ENCODE data around the gene PLEKHG4B.

PLEKHG4B gene

DNA sequence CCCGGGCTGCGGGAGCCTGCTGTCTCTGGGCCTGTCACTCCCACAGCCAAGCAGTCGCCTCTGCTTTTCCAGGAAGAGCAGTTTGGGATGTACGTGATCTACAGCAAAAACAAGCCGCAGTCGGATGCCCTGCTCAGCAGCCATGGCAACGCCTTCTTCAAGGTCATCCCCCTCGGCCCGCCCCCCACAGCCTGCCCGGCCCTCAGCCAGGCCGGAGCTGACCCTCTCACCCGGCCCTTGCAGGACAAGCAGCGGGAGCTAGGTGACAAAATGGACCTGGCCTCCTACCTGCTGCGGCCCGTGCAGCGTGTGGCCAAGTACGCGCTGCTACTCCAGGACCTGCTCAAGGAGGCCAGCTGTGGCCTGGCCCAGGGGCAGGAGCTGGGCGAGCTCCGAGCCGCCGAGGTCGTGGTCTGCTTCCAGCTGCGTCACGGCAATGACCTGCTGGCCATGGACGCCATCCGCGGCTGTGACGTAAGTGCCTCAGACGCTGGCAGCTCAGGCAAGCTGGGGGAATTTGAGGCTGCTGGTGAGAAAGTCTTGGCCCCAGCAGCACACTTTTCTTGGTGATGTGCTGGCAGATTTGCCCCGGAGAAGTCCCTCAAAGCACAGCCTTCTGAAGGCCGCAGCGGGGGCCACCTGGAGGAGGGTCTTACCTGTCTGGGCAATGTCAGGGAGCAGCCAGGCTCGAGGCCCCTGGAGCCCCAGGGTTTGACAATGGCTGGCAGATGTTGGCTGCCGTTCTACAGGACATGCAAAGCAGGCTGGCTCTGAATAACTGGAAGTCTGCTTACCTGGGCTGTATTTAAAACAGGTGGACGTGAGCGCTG lies 79.2 kb downstream of the PLEKHG4B start:
- DNase-seq (ENCODE audit: low spot score): no peak

DNA sequence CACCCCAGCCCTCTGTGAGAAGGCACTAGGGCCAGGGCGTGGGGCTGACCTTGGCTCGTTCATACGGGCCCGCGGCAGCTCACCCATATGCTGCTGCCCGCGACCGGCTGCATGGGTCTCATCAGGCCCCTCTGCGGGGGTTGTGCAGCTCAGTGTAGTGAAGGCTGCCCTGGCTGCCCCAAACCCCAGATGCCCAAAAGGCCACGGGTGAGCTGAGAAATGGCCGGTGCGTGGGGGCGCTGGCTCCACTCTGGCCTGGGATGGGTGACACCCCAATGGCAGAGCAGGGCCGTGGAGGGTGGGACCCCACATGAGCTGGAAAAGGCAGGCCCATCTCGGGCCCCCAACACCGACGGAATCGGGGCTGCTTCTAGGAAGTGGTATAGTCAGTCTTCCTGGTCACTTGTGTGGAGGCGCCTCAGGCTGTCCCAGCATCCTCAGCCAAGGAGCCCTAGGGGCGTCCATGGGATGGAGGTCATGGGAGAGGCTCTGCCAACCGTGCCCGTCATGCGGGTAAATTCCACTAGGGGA lies 79.9 kb downstream of the PLEKHG4B start:
- no peak for DNase-seq (ENCODE audit: low spot score)

DNA sequence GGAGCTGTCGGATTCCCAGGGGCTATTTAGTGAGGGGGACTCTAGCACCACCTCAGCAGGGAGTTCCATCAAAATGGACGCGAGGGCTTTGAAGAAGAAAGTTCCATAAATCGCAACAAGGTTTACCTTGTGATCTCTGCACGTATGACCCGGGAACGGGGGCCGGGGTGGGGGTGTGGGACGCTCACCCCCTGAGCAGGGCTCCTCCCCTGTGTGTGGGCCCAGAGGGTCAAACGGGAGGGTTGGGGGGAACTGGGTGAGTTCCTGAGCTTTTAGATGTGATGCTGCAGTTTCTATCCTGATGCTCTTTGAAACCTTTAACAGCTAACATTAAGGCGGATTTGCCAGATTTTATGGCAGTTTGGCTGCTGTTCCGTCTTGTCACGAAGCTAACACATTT lies 80.5 kb downstream of the PLEKHG4B start:
- DNase-seq (ENCODE audit: low spot score): no peak

DNA sequence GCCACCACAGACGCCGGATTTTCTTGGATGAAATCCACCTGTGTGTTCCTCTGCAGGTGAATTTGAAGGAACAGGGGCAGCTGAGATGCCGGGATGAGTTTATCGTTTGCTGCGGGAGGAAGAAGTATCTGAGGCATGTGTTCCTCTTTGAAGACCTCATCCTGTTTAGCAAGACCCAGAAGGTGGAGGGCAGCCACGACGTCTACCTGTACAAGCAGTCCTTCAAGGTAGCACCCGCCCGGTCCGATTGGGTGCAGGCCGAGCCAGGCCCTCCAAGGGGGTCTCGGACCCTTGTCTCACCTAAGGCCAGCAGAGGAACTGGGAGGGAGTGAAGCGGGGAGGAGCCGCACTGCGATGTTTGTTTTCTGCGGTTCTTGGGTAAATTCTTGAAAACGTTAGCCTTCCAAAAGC lies 80.9 kb downstream of the PLEKHG4B start:
- no peak for DNase-seq (ENCODE audit: low spot score)

DNA sequence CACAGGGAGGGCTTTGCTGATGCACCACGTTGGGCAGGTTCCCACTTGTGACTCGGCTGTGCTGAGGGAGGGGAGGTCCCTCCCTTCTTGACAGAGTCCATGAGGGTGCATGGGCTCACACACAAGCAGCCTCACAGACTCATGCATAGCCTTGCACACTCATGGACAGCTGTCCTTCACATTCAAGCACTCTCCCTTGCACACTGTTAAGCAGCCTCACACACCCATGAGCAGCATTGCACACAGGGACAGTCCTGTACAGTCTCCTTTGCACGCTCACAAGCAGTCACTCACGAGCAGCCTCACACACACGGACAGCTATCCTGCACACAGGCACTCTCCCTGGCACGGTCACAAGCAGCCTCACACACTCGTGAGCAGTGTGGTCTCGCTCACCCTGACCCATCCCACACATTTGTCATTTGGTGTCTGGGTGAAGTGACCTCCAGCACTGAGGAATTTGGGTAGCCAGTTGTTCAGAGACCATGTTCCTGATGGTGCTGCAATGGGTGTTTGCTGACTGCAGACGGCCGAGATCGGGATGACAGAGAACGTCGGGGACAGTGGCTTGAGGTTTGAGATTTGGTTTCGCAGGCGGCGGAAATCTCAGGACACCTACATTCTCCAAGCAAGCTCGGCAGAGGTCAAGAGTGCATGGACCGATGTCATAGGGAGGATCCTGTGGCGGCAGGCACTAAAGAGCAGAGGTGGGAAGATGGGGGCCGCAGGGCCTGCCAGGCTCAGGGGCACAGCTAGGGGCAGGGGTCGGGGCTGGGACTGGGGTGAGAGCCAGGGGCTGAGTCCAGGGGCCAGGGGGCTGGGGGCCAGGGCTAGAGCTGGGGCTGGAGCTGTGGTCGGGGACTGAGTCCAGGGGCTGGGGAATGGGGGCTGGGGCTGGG lies 81.7 kb downstream of the PLEKHG4B start:
- no peak for DNase-seq (ENCODE audit: low spot score)

DNA sequence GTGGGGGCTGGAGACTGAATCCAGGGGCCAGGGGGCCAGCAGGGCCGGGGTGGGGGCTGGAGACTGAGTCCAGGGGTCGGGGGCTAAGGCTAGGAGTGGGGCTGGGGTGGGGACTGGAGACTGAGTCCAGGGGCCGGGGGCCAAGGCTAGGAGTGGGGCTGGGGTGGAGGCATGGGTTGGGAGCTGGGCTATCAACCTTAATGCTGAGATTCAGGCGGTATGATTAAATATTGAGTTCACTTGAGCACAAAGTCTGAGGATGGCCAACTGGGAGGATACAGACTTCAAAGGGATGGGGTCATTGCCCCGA lies 82.3 kb downstream of the PLEKHG4B start:
- no peak for DNase-seq (ENCODE audit: low spot score)

DNA sequence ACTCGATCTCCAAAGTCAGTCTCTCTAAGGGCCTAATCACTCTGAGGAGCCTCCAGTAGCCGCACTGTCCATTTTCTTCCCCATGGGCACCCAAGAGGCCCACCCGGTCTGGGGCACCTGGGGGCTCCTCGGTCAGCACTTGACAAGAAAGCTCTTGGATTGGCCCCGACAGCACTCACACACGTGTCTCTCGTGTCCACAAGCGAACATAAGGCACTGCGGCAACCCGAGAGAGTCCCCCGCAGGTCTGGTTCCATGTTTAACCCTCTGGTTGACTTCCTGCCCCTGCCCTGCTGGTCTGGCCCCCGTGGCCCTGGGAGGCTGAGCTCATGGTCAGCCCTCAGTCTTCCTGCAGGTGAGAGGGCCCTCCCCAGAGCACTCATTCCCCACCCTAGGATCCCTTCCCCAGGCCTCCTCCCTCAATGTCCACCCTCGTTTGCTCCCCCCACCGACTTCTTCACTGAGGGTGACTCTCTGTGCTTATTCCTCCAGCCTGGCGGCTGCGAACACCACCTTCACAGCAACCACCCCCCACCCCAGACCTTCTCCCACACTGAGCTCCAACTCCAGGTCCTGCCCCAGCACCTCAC lies 83.0 kb downstream of the PLEKHG4B start:
- DNase-seq (ENCODE audit: low spot score): no peak

DNA sequence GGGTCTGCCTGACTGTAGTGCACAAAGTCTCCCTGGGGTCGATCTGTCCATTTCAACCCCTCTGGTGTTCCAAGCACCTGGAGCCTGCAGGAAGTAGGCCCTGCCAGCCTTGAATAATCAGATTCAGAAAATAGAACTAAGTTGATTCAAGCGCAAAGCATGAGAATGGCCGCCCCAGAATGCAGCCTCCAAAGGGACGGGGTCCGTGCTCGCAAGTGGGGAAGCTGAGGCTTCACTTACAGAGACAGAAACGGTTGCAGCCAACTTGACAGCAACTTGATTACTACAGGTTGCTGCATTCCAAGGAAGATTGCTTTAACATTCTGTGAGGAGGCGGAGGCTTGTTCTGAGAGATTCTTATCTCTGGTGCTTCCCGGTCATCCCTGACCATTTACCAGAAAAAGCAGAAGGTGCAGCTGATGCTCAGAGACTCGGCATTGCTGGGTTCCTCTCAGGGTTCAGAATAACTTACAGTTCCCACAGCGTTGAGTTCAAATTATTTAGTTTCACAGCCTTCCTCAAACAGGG lies 84.4 kb downstream of the PLEKHG4B start:
- DNase-seq (ENCODE audit: low spot score): no peak

DNA sequence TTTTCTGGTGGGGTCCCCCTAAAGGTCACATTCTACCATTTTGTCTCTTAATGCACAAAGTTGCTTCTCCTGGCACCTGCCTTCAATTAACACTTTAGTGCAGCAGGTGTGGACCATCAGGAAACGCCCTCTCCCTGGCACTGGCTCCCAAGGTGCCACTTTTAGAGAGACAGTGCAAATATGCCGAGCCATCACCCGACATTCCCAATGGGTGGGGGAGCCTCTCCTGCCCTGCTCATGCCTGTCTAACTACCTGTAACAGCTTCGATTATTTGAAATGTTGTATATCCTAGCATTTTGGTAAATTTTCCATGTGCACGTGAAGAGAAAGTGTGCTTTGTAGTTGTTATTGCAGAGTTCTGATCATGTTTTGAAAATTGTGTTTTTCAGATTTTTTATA lies 86.1 kb downstream of the PLEKHG4B start:
- DNase-seq (ENCODE audit: low spot score): no peak

DNA sequence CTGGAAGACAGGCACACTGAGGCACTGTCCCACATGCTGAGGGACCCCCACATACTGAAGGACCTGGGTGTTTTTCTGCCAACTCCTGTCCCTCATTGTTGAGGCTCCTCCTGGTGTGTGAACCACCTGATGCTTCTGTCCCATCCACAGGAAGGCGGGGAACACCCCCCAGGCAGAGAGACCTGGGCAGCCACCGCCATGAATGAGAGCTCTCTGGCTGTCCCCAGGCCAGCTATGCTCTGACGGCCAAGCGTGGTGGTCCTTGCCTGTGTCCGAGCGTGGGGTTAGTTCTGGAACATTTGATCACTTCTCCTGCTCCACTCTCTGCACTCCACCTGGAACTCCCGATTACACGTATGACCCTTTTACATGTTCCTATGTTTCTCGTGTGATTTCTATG lies 87.4 kb downstream of the PLEKHG4B start:
- DNase-seq (ENCODE audit: low spot score): no peak

DNA sequence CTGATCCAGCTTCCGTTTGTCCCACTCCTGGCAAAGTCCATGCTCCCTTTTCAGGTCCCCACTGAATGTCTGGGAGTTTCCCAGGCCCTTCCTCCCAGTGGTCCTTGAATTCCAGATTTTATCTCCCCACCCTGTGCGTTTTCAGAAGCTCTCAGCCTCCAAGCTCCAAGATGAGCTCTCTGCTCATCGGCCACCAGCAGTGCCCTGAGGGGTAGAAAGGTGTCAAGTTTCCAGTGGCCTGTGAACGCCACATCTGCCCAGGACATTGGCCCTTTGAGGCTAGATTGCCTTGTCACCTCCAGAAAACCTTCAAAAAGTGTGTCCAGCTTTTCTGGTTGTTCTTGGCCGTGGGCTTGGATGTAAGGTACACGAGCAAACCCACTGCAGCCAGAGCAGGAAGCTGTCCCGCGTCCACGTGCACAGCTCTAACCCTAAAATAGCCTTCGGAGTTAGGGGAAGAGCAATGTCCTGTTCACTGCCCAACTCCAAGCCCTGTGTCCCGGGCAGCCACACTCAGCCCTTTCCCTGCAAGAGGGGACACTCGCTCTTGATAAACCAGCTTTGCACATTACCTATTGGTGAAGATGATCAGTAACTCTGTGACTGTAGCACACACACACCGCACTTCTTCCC lies 88.4 kb downstream of the PLEKHG4B start:
- no peak for DNase-seq (ENCODE audit: low spot score)

DNA sequence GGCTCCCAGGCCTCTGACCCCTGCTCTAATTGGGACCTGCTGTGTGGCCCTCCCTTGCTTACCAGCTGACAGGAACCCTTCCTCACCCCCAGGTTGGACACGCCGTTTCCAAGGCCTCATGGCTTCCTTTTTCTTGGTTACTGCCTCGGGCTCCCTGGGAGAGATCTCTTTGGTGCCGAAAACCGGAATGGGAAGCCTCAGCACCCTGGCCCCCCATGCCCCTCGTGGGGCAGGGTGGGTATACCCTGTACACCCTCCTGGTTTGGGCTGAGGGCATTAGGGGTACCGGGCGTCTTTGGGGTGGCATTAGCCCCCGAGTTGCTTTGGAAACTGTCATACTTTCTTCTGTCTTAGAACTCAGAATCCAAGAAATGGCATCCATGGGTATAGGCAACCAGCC lies 89.2 kb downstream of the PLEKHG4B start:
- no peak for DNase-seq (ENCODE audit: low spot score)

DNA sequence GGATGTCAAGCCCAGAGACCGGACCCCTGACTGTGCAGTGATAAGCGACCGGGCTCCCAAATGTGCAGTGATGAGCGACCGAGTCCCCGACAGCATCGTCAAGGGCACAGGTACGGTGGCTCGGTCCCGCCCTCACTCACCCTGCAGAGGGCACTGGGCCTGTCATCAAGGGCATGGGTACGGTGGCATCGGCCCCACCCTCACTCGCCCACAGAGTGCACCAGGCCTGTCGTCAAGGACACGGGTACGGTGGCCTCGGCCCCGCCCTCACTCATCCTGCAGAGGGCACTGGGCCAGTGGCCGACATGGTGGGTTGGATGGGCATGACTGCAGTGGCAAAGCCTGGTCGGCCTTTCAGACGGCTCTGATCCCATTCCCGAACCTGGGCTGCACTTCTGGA lies 89.6 kb downstream of the PLEKHG4B start:
- DNase-seq (ENCODE audit: low spot score): no peak

DNA sequence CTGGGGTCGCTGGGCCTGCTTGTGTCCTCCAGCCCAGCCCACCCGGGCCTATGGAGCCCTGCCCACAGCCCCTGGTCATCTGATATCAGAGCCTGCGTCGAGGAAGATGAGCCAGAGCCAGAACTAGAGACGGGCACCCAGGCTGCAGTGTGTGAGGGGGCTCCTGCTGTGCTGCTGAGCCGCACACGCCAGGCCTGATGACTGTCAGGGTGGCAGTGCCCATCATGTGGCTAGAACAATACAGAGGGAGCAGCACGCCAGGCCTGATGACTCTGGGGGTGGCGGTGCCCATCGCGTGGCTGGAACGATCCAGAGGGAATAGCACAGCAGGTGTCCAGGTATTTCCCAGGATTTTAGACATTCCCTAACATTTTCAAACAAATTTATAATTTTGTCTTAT lies 90.2 kb downstream of the PLEKHG4B start:
- DNase-seq (ENCODE audit: low spot score): no peak

DNA sequence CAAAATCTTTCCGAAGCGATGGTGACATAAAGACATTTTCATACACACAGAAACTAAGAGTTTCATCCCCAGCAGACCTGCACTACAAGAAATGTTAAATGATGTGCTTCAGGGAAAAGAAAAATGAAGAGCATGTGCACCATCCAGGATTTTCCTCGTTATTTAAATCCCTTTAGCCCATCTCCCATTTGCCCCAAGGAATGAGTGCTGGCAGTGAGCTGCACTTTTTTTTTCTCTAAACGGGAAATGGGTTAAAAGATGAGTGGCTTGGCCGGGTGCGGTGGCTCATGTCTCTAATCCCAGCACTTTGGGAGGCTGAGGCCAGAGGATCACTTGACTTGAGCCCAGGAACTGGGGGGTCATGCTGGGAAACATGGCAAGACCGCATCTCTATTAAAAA lies 92.5 kb downstream of the PLEKHG4B start:
- no peak for DNase-seq (ENCODE audit: low spot score)

DNA sequence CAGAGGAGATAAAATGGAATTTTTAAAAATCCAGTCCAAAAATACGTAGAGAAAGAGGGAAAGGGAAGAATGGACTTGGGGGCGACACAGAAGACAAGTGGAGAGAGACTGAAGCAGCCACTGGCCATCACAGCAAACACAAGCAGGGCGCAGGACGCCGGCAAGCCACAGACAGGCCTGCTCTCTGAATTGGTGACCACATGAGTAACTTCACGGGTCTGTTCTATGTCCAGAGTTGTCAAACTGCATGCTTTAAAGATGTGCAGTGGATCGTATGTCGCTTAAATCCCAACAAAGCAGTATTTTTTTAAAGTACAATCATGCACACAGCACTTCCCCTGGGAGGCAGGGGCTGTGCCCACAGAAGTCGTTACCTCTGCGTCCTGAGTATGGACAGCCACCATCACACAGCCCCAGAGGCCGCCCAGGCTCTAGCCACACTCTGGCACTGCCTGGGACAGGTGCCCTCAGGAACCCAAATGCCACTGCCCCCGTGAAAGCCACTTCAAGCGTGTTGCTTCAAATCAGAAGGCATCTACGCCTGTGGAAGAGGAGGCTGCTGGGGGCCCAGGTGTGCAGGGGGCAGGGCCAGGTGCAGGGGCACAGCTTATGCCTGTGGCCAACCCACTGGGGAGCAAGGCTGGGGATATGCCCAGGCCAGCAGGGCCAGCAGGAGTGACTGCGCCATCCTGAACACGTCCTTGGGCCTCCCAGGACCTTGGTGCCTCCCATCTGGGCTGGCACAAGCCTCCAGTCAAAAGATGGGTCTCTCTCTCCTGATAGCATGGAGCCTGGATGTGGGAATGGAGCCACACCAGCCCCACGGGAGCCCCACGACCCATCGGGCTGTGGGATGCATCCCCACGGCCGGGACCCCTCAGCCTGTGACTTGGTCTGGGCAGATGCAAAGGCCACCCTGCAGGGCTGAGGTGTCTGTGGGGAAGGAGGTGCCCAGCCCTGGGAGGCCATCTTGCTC lies 93.4 kb downstream of the PLEKHG4B start:
- no peak for DNase-seq (ENCODE audit: low spot score)

DNA sequence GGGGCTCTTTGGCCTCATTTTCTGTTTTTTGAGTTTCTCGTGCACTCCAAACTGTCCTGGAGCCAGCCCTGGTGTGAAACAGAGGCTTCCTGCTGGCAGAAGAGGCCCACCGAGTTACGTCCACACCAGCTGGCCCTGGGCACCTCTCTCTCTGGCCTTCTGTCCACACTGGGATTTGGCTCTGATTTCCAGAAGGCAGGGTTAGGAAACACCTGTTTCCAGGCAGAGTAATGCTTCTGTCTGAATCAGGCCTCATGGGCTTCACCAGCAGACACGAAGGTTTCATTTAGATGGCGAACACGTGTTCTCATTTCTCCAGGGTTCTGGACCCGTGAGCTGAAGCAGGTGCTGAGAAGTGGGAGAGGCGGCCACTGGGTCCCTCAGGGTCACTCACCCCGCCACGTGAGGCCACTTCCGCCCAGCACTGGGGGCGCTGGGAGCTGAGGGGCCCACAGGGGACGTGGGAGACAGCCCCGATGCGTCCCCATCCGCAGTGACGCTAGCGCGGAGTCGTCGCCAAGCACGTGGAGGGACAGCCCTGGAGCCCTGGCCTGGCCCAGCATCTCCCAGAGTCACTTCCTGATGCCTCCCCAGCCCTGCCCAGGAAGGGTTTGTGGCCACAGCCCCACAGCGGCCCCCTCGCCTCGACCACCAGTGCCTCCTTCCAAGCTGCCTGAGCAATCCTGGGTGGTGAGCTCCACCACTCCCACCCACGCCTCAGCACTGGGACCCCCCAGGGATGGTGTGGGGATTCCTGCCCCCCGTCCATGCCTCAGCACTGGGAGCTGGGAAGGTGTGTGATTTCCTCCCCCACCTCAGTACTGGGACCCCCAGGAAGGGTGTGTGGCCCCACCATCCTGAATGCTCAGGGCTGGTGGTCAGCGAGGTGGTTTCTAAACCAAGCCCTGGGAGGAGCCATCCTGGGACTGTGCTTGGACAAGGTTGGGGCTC lies 94.4 kb downstream of the PLEKHG4B start:
- no peak for DNase-seq (ENCODE audit: low spot score)

DNA sequence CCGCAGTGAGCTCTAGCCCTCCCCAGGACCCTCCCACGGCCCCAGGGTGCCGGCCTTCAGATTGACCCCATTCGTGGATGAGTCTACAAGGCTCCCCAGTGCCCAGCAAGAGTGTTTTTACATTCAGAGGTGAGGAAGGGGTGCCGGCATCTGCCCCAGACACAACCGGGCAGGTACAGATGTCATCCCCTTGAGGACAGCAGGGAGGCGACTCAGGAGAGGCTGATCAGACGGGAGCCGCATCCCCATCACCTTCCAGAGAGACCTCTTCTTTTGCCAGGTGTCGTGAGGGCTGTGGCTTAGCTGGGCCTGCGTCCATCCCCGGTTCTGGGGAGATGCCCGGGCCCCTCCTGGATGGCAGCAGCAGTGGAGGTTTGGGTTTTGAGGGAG lies 95.1 kb downstream of the PLEKHG4B start:
- no peak for DNase-seq (ENCODE audit: low spot score)

DNA sequence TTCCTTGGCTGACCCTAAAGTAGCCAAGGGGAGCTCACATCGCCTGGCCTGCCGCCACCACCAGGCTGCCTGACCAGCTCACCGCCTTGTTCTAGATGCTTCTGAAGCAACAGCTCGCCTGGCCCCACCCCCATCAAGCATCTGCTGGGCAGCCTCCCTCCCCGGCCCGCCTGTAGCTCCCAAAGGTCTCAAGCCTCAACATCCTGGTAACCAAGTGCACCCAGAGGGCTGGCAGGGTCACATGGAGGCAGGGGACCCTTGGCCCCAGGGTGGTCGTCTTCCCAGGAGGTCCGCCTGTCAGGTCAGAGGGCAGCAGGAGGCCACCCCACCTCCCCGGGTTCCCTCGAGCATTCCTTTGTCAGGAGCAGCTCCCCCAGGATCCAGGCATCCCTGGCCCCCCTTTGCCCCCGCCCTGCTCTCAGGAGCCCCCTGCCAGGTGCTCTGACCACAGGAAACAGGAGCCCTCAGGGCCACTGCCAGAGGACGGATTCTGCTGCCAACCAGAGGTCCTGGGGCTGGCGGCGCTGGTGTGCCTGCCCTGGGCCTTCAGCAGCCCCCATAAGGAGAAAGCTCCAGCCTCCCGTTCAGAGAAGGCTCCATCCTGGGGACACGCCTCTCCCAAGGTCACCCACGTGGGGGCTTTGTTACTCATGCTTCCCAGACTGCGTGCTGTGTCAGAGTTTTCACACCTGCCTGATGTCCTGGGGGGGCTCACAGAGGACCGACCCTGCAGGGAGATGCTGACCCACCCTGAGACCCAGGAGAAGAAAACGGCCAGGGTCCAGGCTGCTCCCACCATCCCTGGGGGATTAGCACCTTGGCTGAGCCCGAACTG lies 95.9 kb downstream of the PLEKHG4B start:
- no peak for DNase-seq (ENCODE audit: low spot score)
